Fibroblast of mammary gland (primary cell): Measurements from ENCODE around the gene POU3F1.

ENCODE experiments used
- DNase-seq: peaks from one replicate; pipeline ENCODE4 v3.0.0-alpha.2; 2010; ENCODE audit warnings: low read depth
- H3K4me3 ChIP-seq: 2 replicates; pipeline ENCODE4 v1.5.1; 2011; ENCODE audit warnings: low read depth, mild to moderate bottlenecking, low read length, moderate library complexity; ENCODE audit not compliant: control insufficient read depth
- TF ChIP-seq, protein P1 (sequence below): conservative IDR thresholded peaks from 2 replicates; pipeline ENCODE4 v1.5.1; 2011; ENCODE audit warnings: low read depth, low read length, inconsistent platforms; ENCODE audit not compliant: control insufficient read depth, insufficient read depth

Gene POU3F1

DNA sequence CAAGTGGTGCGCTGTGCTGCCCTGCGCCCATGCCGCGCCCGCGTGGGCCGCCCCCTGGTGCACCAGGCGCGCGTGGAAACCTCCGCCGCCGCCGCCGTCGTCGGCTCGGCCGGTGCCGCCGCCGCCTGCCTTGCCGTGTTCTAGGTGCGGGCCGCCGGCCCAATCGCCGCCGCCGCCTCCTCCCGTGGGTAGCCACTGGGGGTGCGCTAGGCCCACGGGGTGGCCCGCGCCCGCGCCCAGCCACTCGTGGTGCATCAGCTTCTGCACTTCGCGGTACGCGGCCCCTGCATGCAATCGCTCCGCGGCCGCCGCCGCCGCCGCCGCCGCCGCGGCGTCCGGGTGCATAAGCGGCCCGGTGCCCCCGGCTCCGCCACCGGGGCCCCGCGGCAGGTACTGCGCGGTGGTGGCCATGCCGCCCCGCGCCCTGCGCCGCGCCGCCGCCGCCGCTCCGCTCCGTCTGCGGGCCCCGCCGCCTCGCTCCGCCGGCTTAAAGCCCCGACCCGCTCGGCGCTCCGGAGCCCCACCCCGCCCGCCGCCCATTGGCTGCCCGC, at the start of gene POU3F1:
TSS of gene POU3F1 (minus strand) at position 461 of the 551 bp plus-strand sequence. CDS start at position 411, 50 bp downstream.
- TF ChIP-seq, protein P1, sequence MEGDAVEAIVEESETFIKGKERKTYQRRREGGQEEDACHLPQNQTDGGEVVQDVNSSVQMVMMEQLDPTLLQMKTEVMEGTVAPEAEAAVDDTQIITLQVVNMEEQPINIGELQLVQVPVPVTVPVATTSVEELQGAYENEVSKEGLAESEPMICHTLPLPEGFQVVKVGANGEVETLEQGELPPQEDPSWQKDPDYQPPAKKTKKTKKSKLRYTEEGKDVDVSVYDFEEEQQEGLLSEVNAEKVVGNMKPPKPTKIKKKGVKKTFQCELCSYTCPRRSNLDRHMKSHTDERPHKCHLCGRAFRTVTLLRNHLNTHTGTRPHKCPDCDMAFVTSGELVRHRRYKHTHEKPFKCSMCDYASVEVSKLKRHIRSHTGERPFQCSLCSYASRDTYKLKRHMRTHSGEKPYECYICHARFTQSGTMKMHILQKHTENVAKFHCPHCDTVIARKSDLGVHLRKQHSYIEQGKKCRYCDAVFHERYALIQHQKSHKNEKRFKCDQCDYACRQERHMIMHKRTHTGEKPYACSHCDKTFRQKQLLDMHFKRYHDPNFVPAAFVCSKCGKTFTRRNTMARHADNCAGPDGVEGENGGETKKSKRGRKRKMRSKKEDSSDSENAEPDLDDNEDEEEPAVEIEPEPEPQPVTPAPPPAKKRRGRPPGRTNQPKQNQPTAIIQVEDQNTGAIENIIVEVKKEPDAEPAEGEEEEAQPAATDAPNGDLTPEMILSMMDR: no peak
- no peak for DNase-seq
- H3K4me3 ChIP-seq: peak within 1 kb of the TSS; percentile 33

DNA sequence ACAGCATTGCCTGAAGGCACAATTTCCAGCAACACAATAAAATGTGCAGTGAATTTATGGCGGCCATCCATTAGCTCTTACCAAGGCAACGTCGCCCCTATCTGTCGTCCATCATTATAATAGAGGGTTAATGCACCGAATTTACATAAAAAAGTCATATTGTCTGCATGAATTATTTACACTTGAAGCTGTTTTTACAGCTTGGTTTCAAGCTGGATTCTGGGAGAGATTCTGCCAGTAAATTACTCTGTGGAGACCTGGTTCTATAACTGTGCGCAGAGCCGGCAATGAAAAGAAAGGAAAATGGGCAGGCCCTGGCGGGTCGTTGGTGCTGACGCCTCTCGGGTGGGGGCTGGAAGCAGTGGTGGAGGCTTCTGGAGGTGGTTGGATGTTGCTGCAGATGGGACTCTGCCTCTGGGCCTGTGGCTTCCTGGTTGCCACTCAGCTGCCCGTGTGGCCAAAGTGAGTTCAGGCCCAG, 48.9 kb upstream of the POU3F1 start:
- TF ChIP-seq, protein P1: no peak
- DNase-seq: no peak
- H3K4me3 ChIP-seq: no peak overlapping the region

DNA sequence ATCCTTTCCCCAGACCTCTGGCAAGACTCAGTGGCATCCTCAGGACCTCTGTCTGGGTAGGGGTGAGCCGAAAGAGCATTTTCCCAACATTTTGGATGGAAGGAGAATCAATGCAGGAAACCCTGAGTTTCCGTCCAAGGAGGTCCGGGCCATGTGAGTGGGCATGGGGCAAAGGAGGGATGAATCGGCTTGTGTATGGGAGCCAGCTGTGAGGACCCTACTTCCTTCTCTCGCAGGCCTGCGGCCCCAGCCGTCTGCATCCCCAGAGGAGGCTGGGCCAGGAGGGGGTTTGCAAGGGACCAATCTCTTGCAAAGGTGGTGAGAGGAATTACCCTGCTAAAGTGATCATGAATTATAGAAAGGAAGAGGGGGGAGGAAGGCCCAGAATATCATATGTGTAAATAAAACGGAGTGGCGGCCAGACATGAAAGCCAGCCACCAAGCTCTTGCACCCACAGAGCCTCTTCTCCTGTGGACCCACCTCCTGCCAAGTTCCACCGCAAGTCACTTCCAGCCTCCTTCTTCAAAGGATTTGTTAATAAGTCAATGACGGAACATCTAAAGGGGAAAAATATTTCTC, 48.2 kb upstream of the POU3F1 start:
- DNase-seq: no peak
- no peak overlapping the region for H3K4me3 ChIP-seq
- TF ChIP-seq, protein P1: no peak

DNA sequence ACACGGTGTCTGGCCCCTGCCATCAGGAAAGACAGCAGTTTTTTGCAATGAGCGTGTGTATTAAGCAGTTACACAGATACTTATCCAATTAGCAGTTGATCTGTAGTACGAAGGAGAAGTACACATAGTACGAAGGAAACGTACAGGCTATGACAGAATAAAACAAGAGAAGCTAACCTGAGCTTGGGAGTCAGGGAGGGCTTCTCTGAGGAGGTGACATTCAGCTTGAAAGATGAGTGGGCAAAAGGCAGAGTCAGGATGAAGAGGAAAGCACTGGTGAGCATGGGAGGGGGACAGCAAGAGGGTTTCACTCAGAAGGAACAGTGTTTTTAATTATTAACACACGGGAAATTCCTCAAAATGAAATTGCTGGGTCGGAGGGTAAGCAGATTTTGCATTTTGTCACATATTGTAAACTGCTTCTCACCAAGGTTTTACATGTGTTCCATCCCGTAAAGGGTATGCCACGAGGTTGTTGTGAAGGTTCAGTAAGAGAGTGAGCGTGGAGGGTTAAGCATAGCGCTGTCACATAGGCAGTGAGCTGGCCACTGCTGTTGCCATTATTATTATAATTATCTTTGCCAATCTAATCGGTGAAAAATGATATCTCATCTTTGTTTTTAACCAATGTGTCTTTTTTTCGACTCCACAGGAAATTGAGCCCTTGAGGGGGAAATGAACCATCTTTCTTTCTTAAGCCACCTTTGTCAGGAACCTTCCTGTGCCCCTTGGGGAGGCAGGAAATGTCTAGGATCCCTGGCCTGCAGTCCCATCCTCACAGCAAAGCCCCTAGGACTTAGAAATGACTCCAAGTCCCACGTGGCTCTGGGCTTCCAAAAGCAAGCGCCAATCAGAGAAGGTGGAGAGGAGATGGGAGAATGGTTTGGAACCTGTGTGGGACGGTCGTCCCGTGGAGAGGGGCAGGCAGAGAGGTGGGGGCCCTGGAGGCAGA, 47.3 kb upstream of the POU3F1 start:
- no peak for DNase-seq
- TF ChIP-seq, protein P1: no peak
- H3K4me3 ChIP-seq: no peak overlapping the region

DNA sequence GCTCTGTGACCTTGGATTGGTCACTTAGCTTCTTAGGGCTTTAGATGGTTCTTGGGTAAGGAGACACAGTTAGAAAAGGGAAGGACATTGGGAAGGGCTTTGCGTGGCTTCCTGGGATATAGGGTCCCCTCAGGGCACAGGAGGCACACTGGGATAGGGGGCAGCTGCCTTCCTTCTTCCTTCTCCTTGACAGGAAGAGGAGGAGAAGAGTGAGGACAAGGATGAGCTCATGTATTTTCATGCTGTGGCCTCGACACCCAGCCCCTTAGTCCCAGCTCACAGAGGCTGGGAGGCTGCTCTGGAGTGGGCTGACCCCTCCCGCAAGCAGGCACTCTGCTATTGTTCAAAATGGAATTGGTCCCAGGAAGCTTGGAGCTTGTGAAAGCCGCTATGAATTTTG, 45.7 kb upstream of the POU3F1 start:
- DNase-seq: no peak
- TF ChIP-seq, protein P1: no peak
- no peak overlapping the region for H3K4me3 ChIP-seq

DNA sequence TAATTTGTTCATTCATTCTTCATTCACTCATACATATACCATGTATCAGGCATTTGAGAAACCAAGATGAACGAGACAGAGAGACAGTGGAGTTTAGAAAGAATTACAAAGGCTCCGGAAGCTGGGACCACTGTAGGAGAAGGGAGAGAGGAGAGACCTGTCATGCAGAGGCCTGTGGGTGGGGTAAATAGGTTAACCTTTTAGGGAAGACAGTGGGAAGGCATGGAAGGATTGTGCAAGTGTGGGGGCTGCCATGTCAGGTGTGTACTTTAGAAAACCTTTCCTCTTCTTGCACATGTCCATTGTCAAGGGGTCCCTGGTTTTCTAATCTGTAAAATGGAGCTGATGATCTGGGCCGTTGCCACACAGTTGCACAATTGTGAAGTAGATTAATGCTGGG, 44.2 kb upstream of the POU3F1 start:
- H3K4me3 ChIP-seq: no peak overlapping the region
- DNase-seq: no peak
- TF ChIP-seq, protein P1: no peak
